ENCODE data around the gene TMEM198.

Gene TMEM198

DNA sequence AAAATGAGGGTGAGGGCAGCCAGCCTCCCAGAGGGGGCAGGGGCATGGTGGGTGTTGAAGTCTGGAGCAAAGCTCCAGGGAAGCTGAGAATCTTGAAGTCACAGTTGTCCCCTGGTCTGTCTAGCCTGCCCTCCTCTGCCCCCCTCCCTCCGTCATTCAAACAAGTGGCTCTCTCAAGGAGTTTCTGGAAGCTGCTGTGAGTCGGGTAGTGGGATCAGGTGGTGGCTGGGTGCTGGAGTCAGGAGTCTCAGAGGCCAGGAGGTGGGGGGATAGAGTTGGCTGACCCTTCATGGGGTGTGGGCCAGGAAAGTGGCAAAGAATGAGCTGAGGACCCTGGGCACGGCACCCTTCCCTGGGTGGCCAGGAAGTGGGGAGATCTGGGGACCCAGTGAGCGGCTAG lies 30.0 kb upstream of the TMEM198 start:
- ATAC-seq, result no peak
- TF ChIP-seq BACH2 (CRISPR knock-in tag; IDR thresholded peaks at IDR 0.05; ENCODE audit: borderline replicate concordance), result no peak
- no peak for TF ChIP-seq ARNTL (CRISPR knock-in tag; IDR thresholded peaks at IDR 0.05; ENCODE audit: borderline replicate concordance, low read depth)

DNA sequence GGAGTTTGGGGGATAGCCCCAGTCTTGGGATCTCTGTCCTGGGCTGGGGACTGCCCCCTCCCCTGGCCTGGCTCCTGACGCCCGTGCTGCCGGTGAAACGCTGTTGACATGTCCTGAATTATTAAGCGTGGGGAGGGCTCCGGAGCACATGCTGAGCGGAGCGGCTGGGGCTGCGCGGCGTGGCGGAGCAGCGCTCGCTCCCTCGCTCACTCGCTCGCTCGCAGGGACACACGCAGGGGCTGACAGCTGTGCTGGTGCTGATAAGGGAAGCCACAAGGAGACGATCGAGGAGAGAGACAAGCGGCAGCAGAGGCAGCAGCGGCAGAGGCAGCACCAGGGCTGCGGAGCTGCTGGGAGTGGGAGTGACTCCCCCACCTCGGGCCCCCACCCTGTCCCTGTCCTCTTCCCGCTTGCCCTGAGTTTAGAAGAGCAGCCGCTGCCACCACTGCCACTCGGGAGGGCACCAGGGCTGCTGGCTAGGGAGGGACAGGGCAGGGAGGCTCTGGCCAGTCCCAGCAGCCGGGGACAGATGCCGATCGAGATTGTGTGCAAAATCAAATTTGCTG lies 29.5 kb upstream of the TMEM198 start, which contains the start of gene ASIC4:
Gene ASIC4, plus strand, starts transcription at position 287 of the 566 bp plus-strand sequence. Its CDS starts 243 bp downstream, at position 530.
- ATAC-seq, result peak; percentile 14

DNA sequence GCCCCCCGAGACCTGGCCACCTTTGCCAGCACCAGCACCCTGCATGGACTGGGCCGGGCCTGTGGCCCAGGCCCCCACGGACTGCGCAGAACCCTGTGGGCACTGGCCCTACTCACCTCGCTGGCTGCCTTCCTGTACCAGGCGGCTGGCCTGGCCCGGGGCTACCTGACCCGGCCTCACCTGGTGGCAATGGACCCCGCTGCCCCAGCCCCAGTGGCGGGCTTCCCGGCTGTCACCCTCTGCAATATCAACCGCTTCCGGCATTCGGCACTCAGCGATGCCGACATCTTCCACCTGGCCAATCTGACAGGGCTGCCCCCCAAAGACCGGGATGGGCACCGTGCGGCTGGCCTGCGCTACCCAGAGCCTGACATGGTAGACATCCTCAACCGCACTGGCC lies 29.0 kb upstream of the TMEM198 start:
- no peak for TF ChIP-seq GLIS3 (CRISPR knock-in tag; IDR thresholded peaks at IDR 0.05)
- no peak for TF ChIP-seq ZC3H10 (CRISPR knock-in tag; IDR thresholded peaks at IDR 0.05)
- no peak for TF ChIP-seq ZFP30 (CRISPR knock-in tag; IDR thresholded peaks at IDR 0.05)
- no peak for TF ChIP-seq OSR1 (CRISPR knock-in tag; IDR thresholded peaks at IDR 0.05)
- no peak for TF ChIP-seq ZNF8 (CRISPR knock-in tag; IDR thresholded peaks at IDR 0.05)
- no peak for TF ChIP-seq TOX (CRISPR knock-in tag; IDR thresholded peaks at IDR 0.05; ENCODE audit: borderline replicate concordance)
- TF ChIP-seq PPARA (CRISPR knock-in tag; IDR thresholded peaks at IDR 0.05; ENCODE audit: borderline replicate concordance), result no peak
- ATAC-seq, result peak; percentile 1; the same call in 1 of the 3 replicates

More for the DNA sequence above, 29.5 kb upstream of the TMEM198 start, which contains the start of gene ASIC4:
- TF ChIP-seq, protein P1, sequence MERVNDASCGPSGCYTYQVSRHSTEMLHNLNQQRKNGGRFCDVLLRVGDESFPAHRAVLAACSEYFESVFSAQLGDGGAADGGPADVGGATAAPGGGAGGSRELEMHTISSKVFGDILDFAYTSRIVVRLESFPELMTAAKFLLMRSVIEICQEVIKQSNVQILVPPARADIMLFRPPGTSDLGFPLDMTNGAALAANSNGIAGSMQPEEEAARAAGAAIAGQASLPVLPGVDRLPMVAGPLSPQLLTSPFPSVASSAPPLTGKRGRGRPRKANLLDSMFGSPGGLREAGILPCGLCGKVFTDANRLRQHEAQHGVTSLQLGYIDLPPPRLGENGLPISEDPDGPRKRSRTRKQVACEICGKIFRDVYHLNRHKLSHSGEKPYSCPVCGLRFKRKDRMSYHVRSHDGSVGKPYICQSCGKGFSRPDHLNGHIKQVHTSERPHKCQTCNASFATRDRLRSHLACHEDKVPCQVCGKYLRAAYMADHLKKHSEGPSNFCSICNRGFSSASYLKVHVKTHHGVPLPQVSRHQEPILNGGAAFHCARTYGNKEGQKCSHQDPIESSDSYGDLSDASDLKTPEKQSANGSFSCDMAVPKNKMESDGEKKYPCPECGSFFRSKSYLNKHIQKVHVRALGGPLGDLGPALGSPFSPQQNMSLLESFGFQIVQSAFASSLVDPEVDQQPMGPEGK (CRISPR knock-in tag; IDR thresholded peaks at IDR 0.05; ENCODE audit: borderline replicate concordance), result no peak
- peak; percentile 38; the same call in 1 of the 2 replicates for TF ChIP-seq TCF4 (CRISPR knock-in tag; IDR thresholded peaks at IDR 0.05; ENCODE audit: borderline replicate concordance)

DNA sequence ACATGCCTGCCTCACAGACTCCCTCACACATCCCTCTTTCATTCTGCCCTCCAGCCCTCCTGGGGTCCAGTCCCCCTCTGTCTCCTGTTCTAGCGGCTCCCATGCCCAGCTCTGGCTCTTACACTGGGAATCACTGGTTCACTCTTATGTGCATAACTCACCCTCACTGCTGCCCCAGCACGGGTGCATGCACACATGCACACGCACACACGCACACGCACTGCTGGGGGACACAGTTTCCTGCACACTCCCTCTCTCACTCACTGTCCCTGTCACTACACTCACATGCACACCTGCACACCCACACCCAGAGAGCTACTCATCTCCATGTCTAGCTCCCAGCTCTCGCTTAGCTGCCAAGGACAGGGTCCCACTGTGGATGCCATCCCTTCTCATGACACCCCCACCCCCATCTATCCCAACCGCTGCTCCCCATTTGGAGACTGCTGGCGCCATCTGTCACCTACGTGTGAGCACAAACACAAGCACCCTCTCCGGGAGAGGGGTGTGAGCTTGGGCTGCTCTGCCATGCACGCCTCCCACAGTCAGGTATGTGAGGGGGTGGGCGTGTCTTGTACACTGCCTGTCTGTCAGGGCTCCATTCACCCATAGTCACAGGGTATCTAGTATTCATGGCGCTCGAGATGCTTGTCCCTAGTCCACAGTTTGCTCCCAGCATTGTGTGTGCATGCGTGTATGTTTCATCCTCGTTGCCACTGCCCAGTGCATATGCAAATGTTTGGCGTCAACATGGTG lies 27.8 kb upstream of the TMEM198 start:
- no peak for TF ChIP-seq SNAI2 (CRISPR knock-in tag; IDR thresholded peaks at IDR 0.05)
- no peak for TF ChIP-seq TCF4 (CRISPR knock-in tag; IDR thresholded peaks at IDR 0.05; ENCODE audit: borderline replicate concordance)
- TF ChIP-seq, protein P2, sequence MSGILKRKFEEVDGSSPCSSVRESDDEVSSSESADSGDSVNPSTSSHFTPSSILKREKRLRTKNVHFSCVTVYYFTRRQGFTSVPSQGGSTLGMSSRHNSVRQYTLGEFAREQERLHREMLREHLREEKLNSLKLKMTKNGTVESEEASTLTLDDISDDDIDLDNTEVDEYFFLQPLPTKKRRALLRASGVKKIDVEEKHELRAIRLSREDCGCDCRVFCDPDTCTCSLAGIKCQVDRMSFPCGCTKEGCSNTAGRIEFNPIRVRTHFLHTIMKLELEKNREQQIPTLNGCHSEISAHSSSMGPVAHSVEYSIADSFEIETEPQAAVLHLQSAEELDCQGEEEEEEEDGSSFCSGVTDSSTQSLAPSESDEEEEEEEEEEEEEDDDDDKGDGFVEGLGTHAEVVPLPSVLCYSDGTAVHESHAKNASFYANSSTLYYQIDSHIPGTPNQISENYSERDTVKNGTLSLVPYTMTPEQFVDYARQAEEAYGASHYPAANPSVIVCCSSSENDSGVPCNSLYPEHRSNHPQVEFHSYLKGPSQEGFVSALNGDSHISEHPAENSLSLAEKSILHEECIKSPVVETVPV (CRISPR knock-in tag; IDR thresholded peaks at IDR 0.05), result no peak
- no peak for ATAC-seq

DNA sequence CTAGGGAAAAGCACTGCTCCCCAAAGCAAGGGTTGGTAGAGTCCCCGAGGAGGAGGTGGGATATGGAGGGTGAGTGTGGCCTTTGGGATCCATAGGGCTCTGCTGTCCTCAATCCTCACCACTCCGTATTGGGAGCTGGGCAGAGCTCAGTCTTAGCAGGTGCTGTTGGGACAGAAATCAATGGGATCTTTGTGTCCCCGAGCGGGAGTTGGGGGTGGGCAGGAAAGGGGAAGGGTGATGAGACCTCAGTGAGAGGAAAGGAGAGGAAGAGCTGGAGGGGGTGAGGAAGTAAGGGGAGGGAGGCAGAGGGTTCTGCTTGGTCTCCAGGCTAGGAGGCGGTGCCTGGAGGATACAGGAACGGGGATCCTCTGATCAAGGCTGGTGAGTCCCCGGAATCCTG lies 26.9 kb upstream of the TMEM198 start:
- TF ChIP-seq OSR1 (CRISPR knock-in tag; IDR thresholded peaks at IDR 0.05) (no peak), TCF4 (CRISPR knock-in tag; IDR thresholded peaks at IDR 0.05; ENCODE audit: borderline replicate concordance) (no peak)
- TF ChIP-seq, protein P2 (CRISPR knock-in tag; IDR thresholded peaks at IDR 0.05), result no peak
- no peak for ATAC-seq

DNA sequence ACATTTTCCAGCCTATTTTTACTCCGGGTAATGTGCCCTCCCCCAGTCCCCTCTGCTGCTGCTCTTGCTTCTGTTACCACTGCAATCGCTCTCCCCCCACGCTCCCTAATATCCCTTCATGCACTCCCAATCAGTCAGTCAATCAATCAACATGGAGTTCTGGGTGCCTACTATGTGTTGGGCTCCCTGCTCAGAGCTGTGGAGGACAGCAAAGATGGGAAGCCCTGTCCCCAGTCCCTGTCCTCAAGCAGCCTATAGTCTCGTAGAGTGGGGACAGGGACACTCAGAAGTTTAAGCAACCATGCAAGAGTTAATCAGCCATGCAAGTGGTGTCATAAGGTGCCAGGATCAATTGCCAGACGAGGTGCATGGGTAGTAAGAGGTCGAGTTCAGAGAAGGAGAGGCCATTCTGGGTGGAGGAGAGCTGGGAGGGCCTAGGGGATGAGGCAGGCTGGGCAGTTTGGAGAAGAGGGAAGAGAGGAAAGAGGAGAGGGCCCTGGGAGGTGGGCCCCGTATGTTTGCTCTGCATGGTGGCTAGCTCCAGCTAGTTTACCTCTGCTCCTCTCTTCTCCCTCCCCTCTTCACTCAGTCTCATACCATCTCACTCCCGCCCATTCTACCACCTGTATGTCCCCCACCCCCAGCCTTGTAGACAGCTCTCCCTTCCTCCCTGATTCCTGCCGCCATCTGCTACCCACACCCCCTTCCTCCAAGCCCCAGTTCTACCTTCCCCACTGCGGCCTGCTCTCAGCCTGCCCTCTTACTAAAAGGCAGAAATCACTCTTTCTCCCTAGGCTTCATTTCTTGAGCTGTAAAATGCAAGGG lies 25.7 kb upstream of the TMEM198 start:
- no peak for TF ChIP-seq ISL1 (CRISPR knock-in tag; IDR thresholded peaks at IDR 0.05)
- TF ChIP-seq TOX (CRISPR knock-in tag; IDR thresholded peaks at IDR 0.05; ENCODE audit: borderline replicate concordance), result no peak
- TF ChIP-seq GLIS3 (CRISPR knock-in tag; IDR thresholded peaks at IDR 0.05), result no peak
- TF ChIP-seq SNAI2 (CRISPR knock-in tag; IDR thresholded peaks at IDR 0.05), result no peak
- TF ChIP-seq, protein P2 (CRISPR knock-in tag; IDR thresholded peaks at IDR 0.05), result no peak
- TF ChIP-seq, protein P3, sequence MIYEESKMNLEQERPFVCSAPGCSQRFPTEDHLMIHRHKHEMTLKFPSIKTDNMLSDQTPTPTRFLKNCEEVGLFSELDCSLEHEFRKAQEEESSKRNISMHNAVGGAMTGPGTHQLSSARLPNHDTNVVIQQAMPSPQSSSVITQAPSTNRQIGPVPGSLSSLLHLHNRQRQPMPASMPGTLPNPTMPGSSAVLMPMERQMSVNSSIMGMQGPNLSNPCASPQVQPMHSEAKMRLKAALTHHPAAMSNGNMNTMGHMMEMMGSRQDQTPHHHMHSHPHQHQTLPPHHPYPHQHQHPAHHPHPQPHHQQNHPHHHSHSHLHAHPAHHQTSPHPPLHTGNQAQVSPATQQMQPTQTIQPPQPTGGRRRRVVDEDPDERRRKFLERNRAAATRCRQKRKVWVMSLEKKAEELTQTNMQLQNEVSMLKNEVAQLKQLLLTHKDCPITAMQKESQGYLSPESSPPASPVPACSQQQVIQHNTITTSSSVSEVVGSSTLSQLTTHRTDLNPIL (CRISPR knock-in tag; IDR thresholded peaks at IDR 0.05; ENCODE audit: low read depth), result no peak
- TF ChIP-seq TCF4 (CRISPR knock-in tag; IDR thresholded peaks at IDR 0.05; ENCODE audit: borderline replicate concordance), result no peak
- no peak for TF ChIP-seq ZC3H10 (CRISPR knock-in tag; IDR thresholded peaks at IDR 0.05)
- TF ChIP-seq, protein P4, sequence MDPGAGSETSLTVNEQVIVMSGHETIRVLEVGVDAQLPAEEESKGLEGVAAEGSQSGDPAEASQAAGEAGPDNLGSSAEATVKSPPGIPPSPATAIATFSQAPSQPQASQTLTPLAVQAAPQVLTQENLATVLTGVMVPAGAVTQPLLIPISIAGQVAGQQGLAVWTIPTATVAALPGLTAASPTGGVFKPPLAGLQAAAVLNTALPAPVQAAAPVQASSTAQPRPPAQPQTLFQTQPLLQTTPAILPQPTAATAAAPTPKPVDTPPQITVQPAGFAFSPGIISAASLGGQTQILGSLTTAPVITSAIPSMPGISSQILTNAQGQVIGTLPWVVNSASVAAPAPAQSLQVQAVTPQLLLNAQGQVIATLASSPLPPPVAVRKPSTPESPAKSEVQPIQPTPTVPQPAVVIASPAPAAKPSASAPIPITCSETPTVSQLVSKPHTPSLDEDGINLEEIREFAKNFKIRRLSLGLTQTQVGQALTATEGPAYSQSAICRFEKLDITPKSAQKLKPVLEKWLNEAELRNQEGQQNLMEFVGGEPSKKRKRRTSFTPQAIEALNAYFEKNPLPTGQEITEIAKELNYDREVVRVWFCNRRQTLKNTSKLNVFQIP (CRISPR knock-in tag; IDR thresholded peaks at IDR 0.05; ENCODE audit: borderline replicate concordance, low read depth), result no peak
- ATAC-seq, result no peak
